AG20443 (cell line): ENCODE measurements around the gene CCNO.
A peak's percentile ranks its signal among the peaks of the same experiment; 100 is the strongest.

Experiments used
- DNase-seq: peaks from one replicate; pipeline ENCODE4 v3.0.0; 2012; ENCODE audit warnings: low spot score, mixed read lengths

CCNO gene

GRCh38 chr5:55232985-55233928 is at the start of gene CCNO:
TSS of gene CCNO (minus strand) at chr5:55233608. CDS start at chr5:55233523, 85 bp downstream.
- peak; percentile 92 for DNase-seq

DNA sequence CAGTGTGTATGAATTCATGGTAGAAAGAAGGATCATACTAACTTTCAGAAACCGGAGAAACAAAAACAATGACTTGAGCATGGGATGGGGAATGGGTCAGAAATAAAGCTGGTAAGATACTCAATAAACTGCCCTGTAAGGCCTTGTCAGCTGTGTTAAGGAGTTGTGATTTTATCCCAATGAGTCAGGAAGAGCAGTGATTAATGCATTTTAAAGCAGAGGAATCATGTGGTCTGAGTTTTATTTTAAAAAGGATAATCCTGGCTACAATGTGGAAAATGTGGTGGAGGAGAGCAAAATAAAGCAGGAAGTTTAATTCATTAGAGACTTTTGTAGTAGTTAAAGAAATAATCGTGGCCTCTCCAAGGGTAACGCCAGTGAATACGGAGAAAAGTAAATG is 45.4 kb upstream of the CCNO start:
- DNase-seq: peak; percentile 25

GRCh38 chr5:55276771-55277170 is 43.4 kb upstream of the CCNO start:
- DNase-seq: peak; percentile 18

GRCh38 chr5:55258339-55258738 is 24.9 kb upstream of the CCNO start:
- DNase-seq: no peak

- no peak for DNase-seq
These were observed 21.4 kb upstream of the CCNO start for GRCh38 chr5:55254802-55255201.

GRCh38 chr5:55250064-55250463 is 16.7 kb upstream of the CCNO start:
- DNase-seq: no peak

DNA sequence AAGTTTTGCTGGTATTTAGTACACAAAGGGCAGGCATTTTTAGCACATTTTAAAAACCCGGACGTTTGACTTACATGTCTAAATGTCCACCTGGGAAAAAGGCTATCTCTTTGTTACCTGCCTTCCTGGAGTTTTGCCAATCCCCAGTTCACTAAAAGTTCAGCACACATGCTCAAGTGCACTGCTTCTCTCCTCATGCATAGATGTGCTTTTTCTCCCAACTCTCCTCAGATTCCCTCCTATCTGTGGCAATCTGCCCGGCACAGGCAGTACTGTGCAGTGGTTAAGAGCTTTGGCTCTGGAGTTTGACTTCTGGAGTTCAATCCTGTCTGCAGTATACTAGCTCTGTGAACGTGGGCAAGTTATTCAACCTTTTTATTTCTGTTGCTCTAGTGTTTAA is 8.3 kb upstream of the CCNO start:
- no peak for DNase-seq

GRCh38 chr5:55236800-55237199 is 3.4 kb upstream of the CCNO start:
- no peak for DNase-seq

- peak; percentile 47 for DNase-seq
These were observed 803 bp upstream of the CCNO start for GRCh38 chr5:55234121-55234700.

- DNase-seq: no peak
These were observed 980 bp downstream of the CCNO start for GRCh38 chr5:55232271-55232984.

- DNase-seq: no peak
These were observed 1.5 kb downstream of the CCNO start for GRCh38 chr5:55231919-55232270.

DNA sequence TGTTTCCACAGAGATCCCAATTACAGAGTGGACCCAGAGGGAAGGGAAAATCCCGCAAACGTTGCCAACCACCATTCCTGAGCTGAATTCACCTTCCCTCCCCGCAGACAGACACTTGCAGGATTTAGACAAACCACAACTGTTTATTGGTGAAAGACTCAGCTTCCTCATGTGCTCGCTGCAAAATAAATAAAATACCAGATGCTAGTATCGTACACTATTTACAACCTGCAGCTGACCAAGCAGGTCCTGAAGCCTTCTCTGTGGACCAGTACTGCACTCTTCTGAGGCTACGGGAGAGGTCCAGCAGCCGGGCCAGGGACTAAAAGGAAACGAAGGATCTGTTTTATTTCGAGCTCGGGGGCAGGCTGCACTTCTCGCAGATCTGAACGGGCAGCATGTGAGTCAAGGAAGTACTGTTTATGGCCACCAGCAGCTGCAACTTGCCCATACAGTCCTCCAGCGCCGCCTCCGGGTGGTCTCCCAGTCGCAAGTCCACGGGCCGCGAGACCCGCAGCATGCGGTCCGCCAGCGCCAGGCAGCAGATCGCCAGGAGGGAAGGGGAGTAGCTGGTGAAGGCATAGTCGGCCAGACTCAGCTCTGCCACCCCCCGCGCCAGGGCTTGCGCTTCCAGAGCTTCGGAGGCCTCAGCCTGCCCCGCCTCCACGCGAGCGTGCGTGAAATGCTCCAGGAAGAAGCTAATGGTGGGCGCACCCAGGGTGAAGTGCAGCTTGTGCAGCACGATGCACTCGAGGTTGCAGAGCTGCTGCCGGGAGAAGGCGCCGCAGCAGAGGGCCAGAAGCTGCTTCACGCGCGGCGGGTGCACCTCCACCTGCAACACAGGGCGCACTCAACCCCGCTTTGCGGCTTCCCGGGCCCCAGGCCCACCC is 2.1 kb downstream of the CCNO start:
- DNase-seq: no peak

DNA sequence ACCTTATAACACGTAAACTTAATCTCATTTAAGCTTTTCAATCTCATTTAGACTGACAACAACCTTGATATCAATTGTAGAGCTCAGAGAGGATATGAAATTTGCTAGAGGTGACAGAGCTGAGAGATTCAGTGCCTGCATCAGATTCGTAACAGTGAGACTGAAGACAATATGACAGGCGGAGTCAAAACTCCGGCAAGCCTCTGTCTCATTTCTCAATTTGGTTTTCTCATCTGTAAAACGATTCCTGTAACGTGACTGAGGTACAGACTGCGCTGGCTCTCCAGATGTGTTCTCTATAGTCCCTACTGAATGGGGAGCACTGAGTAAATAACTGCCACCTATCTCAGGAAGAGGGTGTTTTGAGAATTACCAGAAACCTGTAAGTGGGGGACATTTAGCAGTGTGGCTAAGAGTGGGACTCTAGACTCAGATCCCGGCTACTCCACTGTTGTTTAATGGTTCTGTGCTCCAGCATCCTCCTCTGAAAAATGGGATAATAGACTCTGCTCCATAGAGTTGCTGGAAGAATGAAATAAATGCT is 3.2 kb downstream of the CCNO start:
- DNase-seq: no peak

- no peak for DNase-seq
These were observed 5.6 kb downstream of the CCNO start for GRCh38 chr5:55227664-55228430.

- peak; percentile 70 for DNase-seq
These were observed 6.3 kb downstream of the CCNO start, which contains the start of gene MCIDAS for GRCh38 chr5:55226934-55227663. TSS of gene MCIDAS (minus strand) at chr5:55227315. CDS start at chr5:55227138, 177 bp downstream.

DNA sequence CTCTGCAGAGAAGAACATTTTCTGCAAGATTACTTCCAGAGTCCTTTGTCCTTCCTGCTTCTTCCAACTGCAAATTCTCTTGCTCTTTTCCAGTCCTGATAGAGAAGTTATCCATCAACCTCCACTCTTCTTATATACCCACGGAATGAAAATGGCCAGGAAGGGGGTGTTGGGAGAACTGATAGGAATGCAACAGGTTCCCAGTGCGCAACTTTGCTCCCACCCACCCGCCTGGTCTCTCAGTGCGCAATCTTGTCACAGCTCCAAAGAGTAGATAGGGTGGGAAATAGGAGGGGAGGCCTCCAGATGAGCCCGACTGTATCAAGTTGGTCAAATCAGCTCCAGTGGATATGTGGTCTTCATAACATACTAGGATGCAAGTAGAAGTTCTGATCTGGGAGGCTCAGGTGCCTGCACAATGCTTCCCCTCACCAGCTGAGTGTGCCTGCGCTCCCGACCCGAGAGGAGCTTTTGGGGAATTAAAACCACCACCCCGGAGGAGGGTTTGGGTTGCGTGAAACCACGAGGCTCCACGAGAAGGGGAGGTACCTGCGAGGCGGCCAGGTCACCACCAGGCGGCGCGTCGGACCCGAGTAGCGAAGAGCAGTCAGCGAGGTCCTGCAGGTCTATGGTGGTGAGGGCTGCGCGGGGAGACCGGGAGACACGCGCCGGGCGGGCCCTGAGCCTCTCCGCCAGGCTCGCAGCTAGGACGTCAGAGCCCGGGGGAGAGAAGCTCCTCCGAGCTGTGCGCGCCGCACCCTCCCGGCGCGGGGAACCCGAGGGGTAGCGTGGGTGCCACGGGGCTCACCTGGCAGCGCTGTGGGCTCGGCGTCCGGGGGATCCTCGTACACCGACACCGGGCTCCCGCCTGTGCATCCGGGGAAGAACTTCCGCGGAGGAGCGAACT is 7.1 kb downstream of the CCNO start:
- peak; percentile 69 for DNase-seq

GRCh38 chr5:55225346-55225745 is 8.1 kb downstream of the CCNO start:
- no peak for DNase-seq

DNA sequence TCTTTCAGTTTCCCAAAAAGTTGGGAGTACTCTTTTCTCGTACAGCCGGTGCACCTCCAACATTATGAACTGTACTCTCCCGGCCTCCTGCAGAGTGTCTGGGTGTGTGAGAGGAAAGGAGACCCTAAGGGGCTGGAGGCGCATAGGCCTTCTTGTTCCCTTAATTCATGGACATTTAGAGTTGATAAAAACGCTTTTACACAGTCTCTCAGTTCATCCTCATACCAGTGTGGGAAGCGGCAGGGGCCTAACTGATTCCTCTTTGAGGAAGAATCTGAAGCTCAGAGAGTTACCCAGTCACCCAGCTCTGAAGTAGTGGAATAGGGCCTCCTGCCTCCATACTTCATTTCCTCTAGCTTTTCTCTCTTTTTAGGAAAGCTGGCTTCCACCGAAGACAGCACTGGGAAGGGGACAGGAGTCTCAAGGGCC is 9.6 kb downstream of the CCNO start:
- no peak for DNase-seq
